Trophoblast cell (in vitro differentiated cells and primary cell): ENCODE data around the gene SCAMP2.
"Not testable (repeated sequence)": the region's sequence is repeated elsewhere in the genome, so short reads cannot be mapped to it uniquely, and the experiment has no call there.

Source experiments
- DNase-seq, 2 donors: peaks; one replicate each; pipeline ENCODE4 v3.0.0-alpha.2; 2016
- H2AFZ ChIP-seq: 2 replicates; pipeline ENCODE4 v1.6.1; 2013; ENCODE audit warnings: low read length, moderate library complexity, mild to moderate bottlenecking; ENCODE audit not compliant: insufficient read depth, poor library complexity
- H2AK5ac ChIP-seq: 2 replicates; pipeline ENCODE4 v1.6.1; 2013; ENCODE audit warnings: mild to moderate bottlenecking, low read length
- H2BK120ac ChIP-seq: 2 replicates; pipeline ENCODE4 v1.6.1; 2013; ENCODE audit warnings: low read length, mild to moderate bottlenecking, moderate library complexity; ENCODE audit not compliant: insufficient read depth, poor library complexity
- H2BK12ac ChIP-seq: 2 replicates; pipeline ENCODE4 v1.6.1; 2013; ENCODE audit warnings: mild to moderate bottlenecking, low read length, moderate library complexity
- H2BK5ac ChIP-seq: 2 replicates; pipeline ENCODE4 v1.6.1; 2013; ENCODE audit warnings: low read length, low read depth, moderate library complexity, mild to moderate bottlenecking; ENCODE audit not compliant: poor library complexity
- H3K14ac ChIP-seq: 2 replicates; pipeline ENCODE4 v1.6.1; 2013; ENCODE audit warnings: mild to moderate bottlenecking, low read length
- H3K18ac ChIP-seq: 2 replicates; pipeline ENCODE4 v1.6.1; 2013; ENCODE audit warnings: mild to moderate bottlenecking, low read length
- H3K23ac ChIP-seq: 2 replicates; pipeline ENCODE4 v1.6.1; 2013; ENCODE audit warnings: low read length
- H3K27ac ChIP-seq: 2 replicates; pipeline ENCODE4 v1.5.1; 2013; ENCODE audit warnings: low read depth, mild to moderate bottlenecking, inconsistent platforms, low read length, moderate library complexity
- H3K27me3 ChIP-seq: 2 replicates; pipeline ENCODE4 v1.6.1; 2013; ENCODE audit warnings: inconsistent platforms, mild to moderate bottlenecking, low read length, moderate library complexity; ENCODE audit not compliant: insufficient read depth
- H3K36me3 ChIP-seq, 2 experiments: 1 replicate in 1 of 2; 2 replicates in 1 of 2; pipeline ENCODE4 v1.6.1; 2013; ENCODE audit warnings: low read length in 2 of 2, mild to moderate bottlenecking in 2 of 2, moderate library complexity in 1 of 2; ENCODE audit not compliant: insufficient read depth in 2 of 2, control insufficient read depth in 1 of 2
- H3K4ac ChIP-seq: 2 replicates; pipeline ENCODE4 v1.6.1; 2013; ENCODE audit warnings: low read depth, mild to moderate bottlenecking, low read length, moderate library complexity
- H3K4me1 ChIP-seq, 2 experiments: 1 replicate in 1 of 2; 2 replicates in 1 of 2; pipeline ENCODE4 v1.6.1; 2013; ENCODE audit warnings: low read length in 2 of 2, mild to moderate bottlenecking in 2 of 2, moderate library complexity in 1 of 2; ENCODE audit not compliant: insufficient read depth in 2 of 2, control insufficient read depth in 1 of 2
- H3K4me2 ChIP-seq: 2 replicates; pipeline ENCODE4 v1.6.1; 2013; ENCODE audit warnings: inconsistent platforms, mild to moderate bottlenecking, low read length, moderate library complexity
- H3K4me3 ChIP-seq: 2 replicates; pipeline ENCODE4 v1.5.1; 2013; ENCODE audit warnings: mild to moderate bottlenecking, low read depth, low read length, inconsistent platforms
- H3K79me1 ChIP-seq: one replicate; pipeline ENCODE4 v1.6.1; 2013; ENCODE audit warnings: low read length
- H3K79me2 ChIP-seq: 2 replicates; pipeline ENCODE4 v1.6.1; 2013; ENCODE audit warnings: low read length, mild to moderate bottlenecking; ENCODE audit not compliant: control insufficient read depth, insufficient read depth, poor library complexity
- H3K9ac ChIP-seq: 2 replicates; pipeline ENCODE4 v1.6.1; 2013; ENCODE audit warnings: mild to moderate bottlenecking, low read length
- H3K9me3 ChIP-seq: 2 replicates; pipeline ENCODE4 v1.6.1; 2013; ENCODE audit warnings: low read depth, mild to moderate bottlenecking, control low read depth, inconsistent platforms, low read length; ENCODE audit not compliant: insufficient read depth
- H4K12ac ChIP-seq: 2 replicates; pipeline ENCODE4 v1.6.1; 2013; ENCODE audit warnings: low read depth, mild to moderate bottlenecking, low read length, moderate library complexity
- H4K8ac ChIP-seq: 2 replicates; pipeline ENCODE4 v1.6.1; 2013; ENCODE audit warnings: low read depth, mild to moderate bottlenecking, low read length, moderate library complexity
- H4K91ac ChIP-seq: one replicate; pipeline ENCODE4 v1.6.1; 2013; ENCODE audit warnings: low read depth, mild to moderate bottlenecking, low read length, moderate library complexity
- WGBS: extraction: QIAGEN DNeasy Blood & Tissue Kit; methylation state at CpG from one replicate; pipeline ENCODE4 v1.1.7; 2013; ENCODE audit warnings: missing lambda C conversion rate; ENCODE audit not compliant: insufficient read length, insufficient coverage; ENCODE audit errors: extremely low coverage; 5-methylcytosine and 5-hydroxymethylcytosine counted together

Gene SCAMP2

GRCh38 chr15:74894383-74894782, 21.2 kb upstream of the SCAMP2 start:
- no CpG with 5 or more reads among the region's 7 CpGs for WGBS

GRCh38 chr15:74893627-74894026, 20.5 kb upstream of the SCAMP2 start:
- Histone ChIP-seq H3K9me3 (no peaks in the 10 kb centered on the region), H3K27me3 (no peaks in the 10 kb centered on the region), H2AFZ (no peak overlapping the region), H3K4ac (no peak overlapping the region), H2BK5ac (no peak overlapping the region), H2AK5ac (no peak overlapping the region), H3K9ac (no peak overlapping the region), H3K4me3 (no peak overlapping the region), H3K14ac (no peak overlapping the region), H3K18ac (no peak overlapping the region), H4K91ac (no peak overlapping the region), H4K8ac (no peak overlapping the region), H2BK12ac (no peak overlapping the region), H3K79me2 (peaks cover 5% of the 10 kb centered on the region), H2BK120ac (no peak overlapping the region), H3K4me2 (no peak overlapping the region), H3K36me3 (peaks cover 25 to 33% of the 10 kb centered on the region in 2 experiments), H3K4me1 (peaks cover 7 to 11% of the 10 kb centered on the region in 2 experiments), H3K79me1 (peaks cover 5% of the 10 kb centered on the region), H4K12ac (no peak overlapping the region), H3K27ac (no peak overlapping the region), H3K23ac (no peak overlapping the region)
- DNase-seq: no peak
- WGBS: no CpG with 5 or more reads among the region's 3 CpGs

More at GRCh38 chr15:74894383-74894782, 21.2 kb upstream of the SCAMP2 start:
- DNase-seq, H3K18ac ChIP-seq, H3K27me3 ChIP-seq, H3K79me1 ChIP-seq, H3K4ac ChIP-seq, H3K79me2 ChIP-seq, H3K4me3 ChIP-seq, H3K9ac ChIP-seq, H2AK5ac ChIP-seq, H3K27ac ChIP-seq, H2BK5ac ChIP-seq, H2AFZ ChIP-seq, H3K9me3 ChIP-seq, H4K12ac ChIP-seq, H2BK120ac ChIP-seq, H2BK12ac ChIP-seq, H3K23ac ChIP-seq, H3K14ac ChIP-seq, H3K4me1 ChIP-seq, H4K8ac ChIP-seq, H4K91ac ChIP-seq, H3K4me2 ChIP-seq: not testable (repeated sequence)
- H3K36me3 ChIP-seq: peaks cover 26 to 38% of the 10 kb centered on the region in 2 experiments

GRCh38 chr15:74892931-74893330, 19.8 kb upstream of the SCAMP2 start:
- Histone ChIP-seq H3K4ac (no peak overlapping the region), H3K9me3 (no peaks in the 10 kb centered on the region), H3K4me2 (no peak overlapping the region), H3K79me1 (peaks cover 5% of the 10 kb centered on the region), H2BK12ac (no peak overlapping the region), H4K8ac (no peak overlapping the region), H3K18ac (no peak overlapping the region), H3K9ac (no peak overlapping the region), H3K27ac (no peak overlapping the region), H2AFZ (no peak overlapping the region), H4K91ac (no peak overlapping the region), H3K79me2 (peaks cover 5% of the 10 kb centered on the region), H2BK120ac (no peak overlapping the region), H3K36me3 (peaks cover 25 to 33% of the 10 kb centered on the region in 2 experiments), H4K12ac (no peak overlapping the region), H3K23ac (no peak overlapping the region), H2AK5ac (no peak overlapping the region), H2BK5ac (no peak overlapping the region), H3K14ac (no peak overlapping the region), H3K4me1 (peaks cover 7 to 11% of the 10 kb centered on the region in 2 experiments), H3K27me3 (no peaks in the 10 kb centered on the region), H3K4me3 (no peak overlapping the region)
- DNase-seq: no peak
- WGBS: no CpG with 5 or more reads among the region's 2 CpGs

GRCh38 chr15:74892313-74892712, 19.1 kb upstream of the SCAMP2 start:
- H2AFZ ChIP-seq: no peak overlapping the region
- H3K4ac ChIP-seq: no peak overlapping the region
- no peak overlapping the region for H2BK120ac ChIP-seq
- no peak overlapping the region for H3K9ac ChIP-seq
- no peaks in the 10 kb centered on the region for H3K9me3 ChIP-seq
- peaks cover 22 to 33% of the 10 kb centered on the region in 2 experiments for H3K36me3 ChIP-seq
- no CpG with 5 or more reads among the region's 3 CpGs for WGBS
- no peak for DNase-seq
- no peak overlapping the region for H3K14ac ChIP-seq
- no peak overlapping the region for H4K8ac ChIP-seq
- no peak overlapping the region for H3K4me2 ChIP-seq
- H4K91ac ChIP-seq: no peak overlapping the region
- no peak overlapping the region for H2BK12ac ChIP-seq
- peaks cover 5% of the 10 kb centered on the region for H3K79me1 ChIP-seq
- H3K18ac ChIP-seq: no peak overlapping the region
- no peak overlapping the region for H3K23ac ChIP-seq
- H3K27ac ChIP-seq: no peak overlapping the region
- H3K4me1 ChIP-seq: peaks cover 7 to 11% of the 10 kb centered on the region in 2 experiments
- no peak overlapping the region for H3K4me3 ChIP-seq
- no peaks in the 10 kb centered on the region for H3K27me3 ChIP-seq
- H2AK5ac ChIP-seq: no peak overlapping the region
- no peak overlapping the region for H2BK5ac ChIP-seq
- no peak overlapping the region for H4K12ac ChIP-seq
- peaks cover 5% of the 10 kb centered on the region for H3K79me2 ChIP-seq
